Nephron (organoid): ENCODE data around the gene PSEN1.

ENCODE experiments used
- H3K27ac Mint-ChIP-seq, 3 experiments: 2 replicates each; pipeline ENCODE4 v1.8.0; 2020; ENCODE audit warnings: mixed read lengths in 3 of 3, mild to moderate bottlenecking in 2 of 3, moderate library complexity in 1 of 3
- H3K27me3 Mint-ChIP-seq: 2 replicates; pipeline ENCODE4 v1.8.0; 2021; ENCODE audit warnings: low read depth, mild to moderate bottlenecking, moderate library complexity, mixed read lengths
- H3K36me3 Mint-ChIP-seq: 2 replicates; pipeline ENCODE4 v1.8.0; 2020; ENCODE audit warnings: low read depth, mixed read lengths
- H3K4me1 Mint-ChIP-seq: 2 replicates; pipeline ENCODE4 v1.8.0; 2020; ENCODE audit warnings: mixed read lengths
- H3K4me3 Mint-ChIP-seq, 3 experiments: 2 replicates each; pipeline ENCODE4 v1.8.0; 2020; ENCODE audit warnings: mild to moderate bottlenecking in 3 of 3, mixed read lengths in 3 of 3, moderate library complexity in 2 of 3
- H3K9me3 Mint-ChIP-seq: 2 replicates; pipeline ENCODE4 v1.8.0; 2020; ENCODE audit warnings: mixed read lengths
- TF ChIP-seq, protein P1 (sequence below), 3 experiments: fragments of 200-600 bp; sonication (generic); IDR thresholded peaks; one replicate each; pipeline ENCODE4 v1.5.0; 2021; ENCODE audit warnings: antibody characterized with exemption in 3 of 3; ENCODE audit not compliant: unreplicated experiment in 3 of 3

PSEN1 gene

DNA sequence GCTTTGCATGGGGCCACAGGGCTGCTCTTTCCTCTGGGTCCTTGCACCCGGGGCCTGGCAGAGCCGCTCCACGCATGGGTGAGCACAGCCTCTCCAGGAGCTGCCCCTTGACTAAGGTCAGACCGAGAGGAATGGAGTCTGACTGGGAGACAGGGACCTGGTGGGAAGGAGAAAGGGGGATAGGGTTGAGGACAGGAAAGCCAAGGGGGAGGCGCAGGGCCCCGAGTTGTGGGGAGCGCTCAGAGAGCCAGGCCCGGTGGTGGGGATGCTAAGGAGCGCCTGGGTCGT lies 117.0 kb downstream of the PSEN1 start:
- Mint-ChIP-seq H3K36me3 (no peaks in the 10 kb centered on the region), H3K27me3 (peaks cover 8% of the 10 kb centered on the region), H3K9me3 (no peaks in the 10 kb centered on the region), H3K27ac (no peak overlapping the region), H3K4me3 (no peak overlapping the region), H3K4me1 (no peaks in the 10 kb centered on the region)
- TF ChIP-seq, protein P1, sequence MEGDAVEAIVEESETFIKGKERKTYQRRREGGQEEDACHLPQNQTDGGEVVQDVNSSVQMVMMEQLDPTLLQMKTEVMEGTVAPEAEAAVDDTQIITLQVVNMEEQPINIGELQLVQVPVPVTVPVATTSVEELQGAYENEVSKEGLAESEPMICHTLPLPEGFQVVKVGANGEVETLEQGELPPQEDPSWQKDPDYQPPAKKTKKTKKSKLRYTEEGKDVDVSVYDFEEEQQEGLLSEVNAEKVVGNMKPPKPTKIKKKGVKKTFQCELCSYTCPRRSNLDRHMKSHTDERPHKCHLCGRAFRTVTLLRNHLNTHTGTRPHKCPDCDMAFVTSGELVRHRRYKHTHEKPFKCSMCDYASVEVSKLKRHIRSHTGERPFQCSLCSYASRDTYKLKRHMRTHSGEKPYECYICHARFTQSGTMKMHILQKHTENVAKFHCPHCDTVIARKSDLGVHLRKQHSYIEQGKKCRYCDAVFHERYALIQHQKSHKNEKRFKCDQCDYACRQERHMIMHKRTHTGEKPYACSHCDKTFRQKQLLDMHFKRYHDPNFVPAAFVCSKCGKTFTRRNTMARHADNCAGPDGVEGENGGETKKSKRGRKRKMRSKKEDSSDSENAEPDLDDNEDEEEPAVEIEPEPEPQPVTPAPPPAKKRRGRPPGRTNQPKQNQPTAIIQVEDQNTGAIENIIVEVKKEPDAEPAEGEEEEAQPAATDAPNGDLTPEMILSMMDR (IDR thresholded peaks at IDR 0.05; ENCODE audit: unreplicated experiment in 3 of 3), result no peak

DNA sequence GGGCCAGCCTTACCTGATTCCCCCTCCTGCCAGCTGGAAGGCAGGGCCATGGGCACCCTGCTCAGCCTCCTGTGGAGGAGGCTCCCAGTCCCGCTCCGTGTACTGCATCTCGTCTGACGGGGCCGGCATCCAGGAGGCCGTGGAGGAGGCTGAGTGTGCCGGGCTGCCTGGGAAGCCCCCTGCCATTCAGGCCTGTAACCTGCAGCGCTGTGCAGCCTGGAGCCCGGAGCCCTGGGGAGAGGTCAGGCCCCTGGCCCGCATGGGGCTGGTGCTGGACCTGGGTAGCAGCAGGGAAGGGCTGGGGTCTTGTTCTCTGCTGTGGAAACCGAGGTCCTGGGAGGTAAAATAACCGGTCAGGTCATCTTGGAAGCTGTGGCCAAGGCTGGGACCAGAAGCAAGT lies 117.4 kb downstream of the PSEN1 start:
- no peaks in the 10 kb centered on the region for H3K36me3 Mint-ChIP-seq
- H3K9me3 Mint-ChIP-seq, result no peaks in the 10 kb centered on the region
- no peak overlapping the region for H3K4me3 Mint-ChIP-seq
- H3K27me3 Mint-ChIP-seq, result peaks cover 5% of the 10 kb centered on the region
- no peak overlapping the region for H3K27ac Mint-ChIP-seq
- TF ChIP-seq, protein P1 (IDR thresholded peaks at IDR 0.05; ENCODE audit: unreplicated experiment in 3 of 3), result no peak
- H3K4me1 Mint-ChIP-seq, result no peaks in the 10 kb centered on the region

DNA sequence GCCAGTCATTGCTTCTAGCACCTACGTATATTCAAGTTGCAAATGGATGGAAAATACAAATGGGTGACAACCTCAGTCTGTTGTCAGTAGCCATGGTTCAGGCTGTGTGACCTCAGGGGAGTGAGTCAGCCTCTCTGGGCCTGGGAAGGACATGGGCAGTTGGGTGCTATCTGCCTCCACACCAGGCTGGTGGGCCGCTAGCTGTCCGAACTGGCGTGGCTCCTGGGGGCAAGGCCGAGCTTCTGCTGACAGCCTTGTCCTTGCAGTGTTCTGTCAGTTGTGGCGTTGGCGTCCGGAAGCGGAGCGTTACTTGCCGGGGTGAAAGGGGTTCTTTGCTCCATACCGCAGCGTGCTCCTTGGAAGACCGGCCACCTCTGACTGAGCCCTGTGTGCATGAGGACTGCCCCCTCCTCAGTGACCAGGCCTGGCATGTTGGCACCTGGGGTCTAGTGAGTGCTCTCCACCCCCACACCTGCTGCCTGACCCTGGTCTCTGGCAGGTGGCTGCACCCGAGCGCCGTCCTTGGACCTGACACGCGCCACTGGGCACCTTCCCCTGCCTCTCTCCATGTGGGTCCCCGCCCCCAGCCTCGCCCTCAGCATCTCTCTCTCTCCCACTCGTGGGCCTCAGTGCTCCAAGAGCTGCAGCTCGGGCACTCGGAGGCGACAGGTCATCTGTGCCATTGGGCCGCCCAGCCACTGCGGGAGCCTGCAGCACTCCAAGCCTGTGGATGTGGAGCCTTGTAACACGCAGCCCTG lies 118.1 kb downstream of the PSEN1 start:
- no peaks in the 10 kb centered on the region for H3K4me1 Mint-ChIP-seq
- no peak overlapping the region for H3K4me3 Mint-ChIP-seq
- TF ChIP-seq, protein P1 (IDR thresholded peaks at IDR 0.05; ENCODE audit: unreplicated experiment in 3 of 3), result no peak
- no peak overlapping the region for H3K27ac Mint-ChIP-seq
- no peaks in the 10 kb centered on the region for H3K36me3 Mint-ChIP-seq
- H3K27me3 Mint-ChIP-seq, result peaks cover 5% of the 10 kb centered on the region
- H3K9me3 Mint-ChIP-seq, result no peaks in the 10 kb centered on the region

DNA sequence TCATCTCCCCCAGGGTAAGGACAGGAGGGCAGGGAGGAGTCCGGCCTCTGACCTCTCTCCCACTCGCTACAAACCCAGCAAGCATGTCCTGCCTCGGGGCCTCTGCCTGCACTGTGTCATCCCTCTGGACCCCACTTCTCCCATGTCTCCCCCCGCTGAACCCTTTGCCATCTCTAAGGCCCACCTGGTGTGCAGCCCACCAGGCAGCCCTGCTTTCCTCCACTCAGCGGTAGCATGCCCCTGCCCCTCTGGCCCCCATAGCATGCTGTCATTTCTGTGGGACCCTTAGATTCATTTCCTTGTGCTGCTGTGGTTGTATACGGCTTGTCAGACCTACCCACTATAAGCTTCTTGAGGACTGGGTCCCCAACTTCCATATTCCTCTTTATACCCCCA lies 118.7 kb downstream of the PSEN1 start:
- Mint-ChIP-seq H3K27me3 (peaks cover 5% of the 10 kb centered on the region), H3K4me1 (no peaks in the 10 kb centered on the region), H3K36me3 (no peaks in the 10 kb centered on the region), H3K9me3 (no peaks in the 10 kb centered on the region), H3K27ac (no peak overlapping the region), H3K4me3 (no peak overlapping the region)
- TF ChIP-seq, protein P1 (IDR thresholded peaks at IDR 0.05; ENCODE audit: unreplicated experiment in 3 of 3), result no peak

DNA sequence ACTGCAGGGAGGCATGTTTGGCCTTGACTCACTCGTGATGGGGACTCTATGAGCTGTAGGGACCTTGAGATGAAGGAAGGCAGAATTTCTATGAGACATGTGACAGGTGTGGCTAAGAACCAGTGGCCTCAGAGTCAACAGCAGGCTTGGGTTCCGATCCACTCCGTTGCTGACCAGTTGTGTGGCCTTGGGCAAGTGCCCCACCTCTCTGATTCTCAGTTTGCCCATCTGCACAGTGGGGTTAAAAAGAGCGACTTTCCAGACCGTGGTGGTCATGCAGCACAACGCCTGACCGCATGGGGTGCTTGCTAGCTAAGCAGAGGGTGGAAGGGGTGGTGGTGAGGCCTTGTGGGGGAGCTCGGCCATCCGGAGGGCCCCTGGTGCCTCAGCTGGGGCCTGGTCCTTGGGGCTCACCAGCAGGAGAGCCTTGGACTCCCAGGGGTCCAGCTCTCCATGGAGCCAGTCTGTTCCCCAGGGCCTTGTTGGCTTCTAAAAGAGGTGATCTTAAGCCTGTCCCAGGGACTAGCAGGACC lies 119.5 kb downstream of the PSEN1 start:
- Mint-ChIP-seq H3K27ac (no peak overlapping the region), H3K27me3 (peaks cover 5% of the 10 kb centered on the region), H3K4me3 (no peak overlapping the region), H3K36me3 (no peaks in the 10 kb centered on the region), H3K4me1 (no peaks in the 10 kb centered on the region), H3K9me3 (no peaks in the 10 kb centered on the region)
- TF ChIP-seq, protein P1 (IDR thresholded peaks at IDR 0.05; ENCODE audit: unreplicated experiment in 3 of 3), result no peak

DNA sequence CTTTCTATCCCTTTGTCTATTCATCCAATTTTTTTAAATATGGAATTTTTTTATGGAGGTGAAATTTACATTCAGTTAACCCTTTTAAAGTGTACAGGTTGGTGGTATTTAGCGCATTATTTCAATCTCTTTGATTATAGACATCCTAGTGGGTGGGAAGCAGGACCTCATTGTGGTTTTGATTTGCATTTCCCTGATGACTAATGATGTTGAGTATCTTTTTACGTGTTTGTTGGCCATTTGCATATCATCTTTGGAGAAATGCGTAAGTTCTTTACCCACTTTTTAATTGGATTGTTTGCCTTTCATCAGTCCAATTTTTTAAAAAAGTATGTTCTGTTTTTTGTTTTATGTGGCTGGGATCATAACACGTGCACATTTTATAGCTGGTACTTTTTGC lies 121.8 kb downstream of the PSEN1 start:
- H3K4me3 Mint-ChIP-seq, result no peak overlapping the region
- no peaks in the 10 kb centered on the region for H3K36me3 Mint-ChIP-seq
- TF ChIP-seq, protein P1 (IDR thresholded peaks at IDR 0.05; ENCODE audit: unreplicated experiment in 3 of 3), result no peak
- no peak overlapping the region for H3K27ac Mint-ChIP-seq
- no peaks in the 10 kb centered on the region for H3K9me3 Mint-ChIP-seq
- peaks cover 5% of the 10 kb centered on the region for H3K27me3 Mint-ChIP-seq
- no peaks in the 10 kb centered on the region for H3K4me1 Mint-ChIP-seq
